Right lobe of liver (tissue), 6 donors: ENCODE data around the gene FASTKD2. TPM values are rescaled to one million over a fixed set of nuclear protein-coding genes. Genes with fewer than 3 reads are reported as not detected.
A peak's percentile ranks its signal among the peaks of the same experiment; 100 is the strongest.

Experiments used
- ATAC-seq, 4 donors: fragments of 200-7000 bp; cut with Tn5 transposase; one replicate each; pipeline ENCODE4 v1.9.1; 2020; ENCODE audit warnings: mild to moderate bottlenecking in 4 of 4, moderate library complexity in 4 of 4
- DNase-seq, 3 donors: peaks; one replicate each; pipeline ENCODE4 v3.0.0-alpha.2; 2020
- H3K27ac ChIP-seq, 3 donors: fragments of 200-600 bp; one replicate each; pipeline ENCODE4 v1.8.0; 2022
- H3K27me3 ChIP-seq, 2 donors: fragments of 200-600 bp; one replicate each; pipeline ENCODE4 v1.8.0; 2022
- H3K36me3 ChIP-seq, 4 donors: fragments of 200-600 bp; sonication (generic) in 1 of 4; one replicate each; pipeline versions ENCODE4 v1.5.1 to v1.8.0; 2017 to 2022; ENCODE audit warnings: control low read depth in 1 of 4
- H3K4me1 ChIP-seq, 4 donors: fragments of 200-600 bp; sonication (generic) in 1 of 4; one replicate each; pipeline versions ENCODE4 v1.5.1 to v1.8.0; 2017 to 2022; ENCODE audit warnings: control low read depth in 1 of 4
- H3K4me3 ChIP-seq, 3 donors: fragments of 200-600 bp; one replicate each; pipeline ENCODE4 v1.8.0; 2022
- H3K9me3 ChIP-seq, 4 donors: fragments of 200-600 bp; sonication (generic) in 1 of 4; one replicate each; pipeline versions ENCODE4 v1.5.1 to v1.8.0; 2017 to 2022; ENCODE audit warnings: control low read depth in 1 of 4
- CTCF ChIP-seq, 4 donors: fragments of 200-600 bp in 3 of 4; fragments of 450-650 bp in 1 of 4; IDR thresholded peaks; one replicate each; pipeline versions ENCODE4 v1.5.1 to v1.8.0; 2016 to 2022; ENCODE audit warnings: antibody characterized with exemption in 4 of 4, mild to moderate bottlenecking in 2 of 4
- POLR2A ChIP-seq: fragments of 450-650 bp; IDR thresholded peaks from one replicate; pipeline ENCODE4 v1.6.1; 2017; ENCODE audit warnings: antibody characterized with exemption, mild to moderate bottlenecking
- WGBS: methylation state at CpG from one replicate; pipeline ENCODE4 v1.1.6; 2018; ENCODE audit warnings: low coverage, low lambda C conversion rate; ENCODE audit not compliant: insufficient coverage; ENCODE audit errors: missing lambda C conversion rate; 5-methylcytosine and 5-hydroxymethylcytosine counted together
- intact Hi-C, 2 donors: fragments of 100-400 bp; cut with DNase I; formaldehyde crosslinking; loops; one replicate each; pipeline versions ENCODE4 v1.11.2 to v1.14.1; 2022
- total RNA-seq, 6 experiments: library from RNA; depleted of rRNA in 2 of 6; stranded (reverse); fragments of >200 nt in 2 of 6; fragmentation: NEBNext Ultra II Directional in 3 of 6; extraction: Animal tissue kit (Norgen Biotek cat#: 25700) in 3 of 6; gene quantifications; one replicate each; pipeline versions ENCODE4 v1.1.0 to v1.2.4, GENCODE V29; 2016 to 2023
- donor health status: DM: no; HTN: yes; CAD: no.
- donor health status: DM: no; HTN: no; CAD: no.
- donor health status: DM: no; HTN: no; CAD: no.
- donor health status: DM: no; HTN: yes; CAD: no.
- donor health status: DM: no; HTN: yes; CAD: no.

The FASTKD2 gene
- total RNA-seq, 6 experiments from 2014 or later = 13.5 to 29.1 (median 16.9) TPM

DNA sequence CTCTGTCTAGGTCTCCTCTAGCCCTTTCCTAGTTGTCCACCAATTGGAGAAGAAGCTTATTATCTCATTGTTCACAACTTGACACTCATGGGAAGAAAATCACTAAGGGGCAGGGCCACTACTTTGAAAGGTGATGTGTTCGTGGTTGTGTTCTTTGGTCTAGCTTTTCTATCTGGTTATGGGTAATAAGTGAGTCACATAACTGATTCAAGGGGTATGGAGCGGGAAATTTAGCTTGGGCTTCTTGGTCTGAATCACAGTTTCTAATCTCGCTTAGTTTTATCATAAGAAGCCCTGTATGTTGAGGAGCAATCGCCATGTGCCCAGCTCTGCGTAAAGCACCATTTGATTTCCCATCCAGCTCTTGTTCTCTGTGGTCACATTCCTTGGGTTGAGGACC is 28.5 kb upstream of the FASTKD2 start:
- DNase-seq = no peak
- no peaks in the 10 kb centered on the region for H3K4me1 ChIP-seq
- 72% methylated on average over 4 of the region's 5 CpGs for WGBS
- no peak overlapping the region for H3K4me3 ChIP-seq
- H3K27ac ChIP-seq = no peak overlapping the region
- no peaks in the 10 kb centered on the region for H3K27me3 ChIP-seq
- H3K9me3 ChIP-seq = no peaks in the 10 kb centered on the region
- no peaks in the 10 kb centered on the region for H3K36me3 ChIP-seq
- no peak for ATAC-seq
- intact Hi-C loops = no loop called here
- no peak for TF ChIP-seq CTCF (IDR thresholded peaks at IDR 0.05)
- no peak for TF ChIP-seq POLR2A

- H3K36me3 ChIP-seq = no peaks in the 10 kb centered on the region
- no peaks in the 10 kb centered on the region for H3K4me1 ChIP-seq
- no peaks in the 10 kb centered on the region for H3K27me3 ChIP-seq
- no peaks in the 10 kb centered on the region for H3K9me3 ChIP-seq
- WGBS = 100% methylated on average over 1 of the region's 2 CpGs
- DNase-seq (no peak), ATAC-seq (no peak)
- H3K4me3 ChIP-seq = no peak overlapping the region
- H3K27ac ChIP-seq = no peak overlapping the region
- intact Hi-C loops = no loop called here
- TF ChIP-seq POLR2A (no peak), CTCF (IDR thresholded peaks at IDR 0.05) (no peak)
These were observed 26.1 kb upstream of the FASTKD2 start for GRCh38 chr2:206739271-206739670.

DNA sequence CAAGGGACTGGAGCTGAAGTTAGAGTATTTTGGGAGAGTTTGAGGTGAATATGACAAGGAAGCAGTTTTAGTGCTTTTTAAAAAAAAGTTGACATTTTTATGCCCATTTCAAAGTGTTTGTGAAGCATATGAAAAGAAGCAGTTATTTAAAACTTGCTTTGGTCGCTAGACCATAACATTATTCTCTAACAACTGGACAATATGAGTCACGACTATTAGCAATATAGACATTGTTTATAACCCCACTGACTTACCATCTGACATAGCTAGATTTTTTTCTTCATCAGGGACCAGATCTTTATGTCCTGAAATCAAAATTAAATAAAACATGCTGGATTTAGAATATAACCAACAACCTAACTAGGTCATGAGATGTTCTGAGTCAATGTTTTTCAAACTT is 24.6 kb upstream of the FASTKD2 start:
- intact Hi-C loops = no loop called here
- WGBS = 30% methylated on average over 2 of the region's 2 CpGs
- no peak for DNase-seq
- Histone ChIP-seq H3K27me3 (no peaks in the 10 kb centered on the region), H3K27ac (no peak overlapping the region), H3K9me3 (no peaks in the 10 kb centered on the region), H3K4me1 (no peaks in the 10 kb centered on the region), H3K4me3 (no peak overlapping the region), H3K36me3 (no peaks in the 10 kb centered on the region)
- TF ChIP-seq POLR2A = no peak
- no peak for TF ChIP-seq CTCF (IDR thresholded peaks at IDR 0.05)
- ATAC-seq = no peak

DNA sequence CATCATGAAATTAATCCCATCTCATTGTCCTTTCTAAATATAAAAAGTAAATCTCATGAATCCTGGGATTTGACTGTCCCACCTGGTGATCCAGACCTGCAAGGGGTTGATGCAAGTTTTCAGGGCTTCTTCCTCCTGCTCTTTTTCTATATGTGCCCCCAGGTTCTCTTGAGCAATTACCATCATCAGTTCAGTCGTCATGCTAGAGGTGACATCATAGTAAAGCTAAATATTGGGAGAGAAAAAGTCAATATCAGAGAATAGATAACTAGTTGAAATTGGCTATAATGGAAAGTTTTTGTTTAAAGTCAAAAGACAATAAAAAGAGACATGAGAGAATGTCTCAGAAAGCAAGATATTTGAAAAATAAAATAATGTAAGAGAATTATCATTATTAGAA is 8.6 kb upstream of the FASTKD2 start:
- TF ChIP-seq POLR2A (no peak), CTCF (IDR thresholded peaks at IDR 0.05) (no peak)
- ATAC-seq = no peak
- no peaks in the 10 kb centered on the region for H3K27me3 ChIP-seq
- H3K9me3 ChIP-seq = no peaks in the 10 kb centered on the region
- H3K27ac ChIP-seq = no peak overlapping the region
- H3K4me1 ChIP-seq = no peaks in the 10 kb centered on the region
- WGBS = 5% methylated on average over 1 of the region's 1 CpG
- no peak overlapping the region for H3K4me3 ChIP-seq
- no peak for DNase-seq
- intact Hi-C loops = no loop called here
- no peaks in the 10 kb centered on the region for H3K36me3 ChIP-seq

GRCh38 chr2:206764673-206765241 is 649 bp upstream of the FASTKD2 start:
- intact Hi-C loops = no loop called here
- WGBS = 12% methylated on average over 18 of the region's 18 CpGs
- no peak for ATAC-seq

More at GRCh38 chr2:206764673-206765241, 649 bp upstream of the FASTKD2 start:
- Histone ChIP-seq H3K9me3 (no peaks in the 10 kb centered on the region), H3K4me3 (peak overlapping the region; percentile 79 to 96 (median 92)), H3K27me3 (no peaks in the 10 kb centered on the region), H3K36me3 (peaks cover 0 to 6% (median 0%) of the 10 kb centered on the region in 4 donors), H3K27ac (peak overlapping the region in 2 of 3 donors; percentile 72 to 77), H3K4me1 (peaks cover 0 to 6% (median 1%) of the 10 kb centered on the region in 4 donors)
- TF ChIP-seq CTCF (IDR thresholded peaks at IDR 0.05) (no peak), POLR2A (no peak)
- DNase-seq = no peak
